Measurements from ENCODE around the gene POLR3C.
"Not testable (repeated sequence)": the region's sequence is repeated elsewhere in the genome, so short reads cannot be mapped to it uniquely, and the experiment has no call there.

The POLR3C gene

GRCh38 chr1:145826030-145826429 lies 2.0 kb downstream of the POLR3C start:
- TF ChIP-seq, protein P1, sequence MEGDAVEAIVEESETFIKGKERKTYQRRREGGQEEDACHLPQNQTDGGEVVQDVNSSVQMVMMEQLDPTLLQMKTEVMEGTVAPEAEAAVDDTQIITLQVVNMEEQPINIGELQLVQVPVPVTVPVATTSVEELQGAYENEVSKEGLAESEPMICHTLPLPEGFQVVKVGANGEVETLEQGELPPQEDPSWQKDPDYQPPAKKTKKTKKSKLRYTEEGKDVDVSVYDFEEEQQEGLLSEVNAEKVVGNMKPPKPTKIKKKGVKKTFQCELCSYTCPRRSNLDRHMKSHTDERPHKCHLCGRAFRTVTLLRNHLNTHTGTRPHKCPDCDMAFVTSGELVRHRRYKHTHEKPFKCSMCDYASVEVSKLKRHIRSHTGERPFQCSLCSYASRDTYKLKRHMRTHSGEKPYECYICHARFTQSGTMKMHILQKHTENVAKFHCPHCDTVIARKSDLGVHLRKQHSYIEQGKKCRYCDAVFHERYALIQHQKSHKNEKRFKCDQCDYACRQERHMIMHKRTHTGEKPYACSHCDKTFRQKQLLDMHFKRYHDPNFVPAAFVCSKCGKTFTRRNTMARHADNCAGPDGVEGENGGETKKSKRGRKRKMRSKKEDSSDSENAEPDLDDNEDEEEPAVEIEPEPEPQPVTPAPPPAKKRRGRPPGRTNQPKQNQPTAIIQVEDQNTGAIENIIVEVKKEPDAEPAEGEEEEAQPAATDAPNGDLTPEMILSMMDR (conservative IDR thresholded peaks at IDR 0.05; ENCODE audit: low read depth, low read length), result peak; percentile 46; the same call in 1 of the 2 replicates
- H3K79me2 ChIP-seq (ENCODE audit: insufficient read depth, low read depth), result peaks cover 39% of the 10 kb centered on the region
- peaks cover 37% of the 10 kb centered on the region for H3K36me3 ChIP-seq (ENCODE audit: insufficient read depth)
- H2AFZ ChIP-seq (ENCODE audit: low read depth), result no peak overlapping the region
- H3K4me3 ChIP-seq (IDR thresholded peaks at IDR 0.05; ENCODE audit: insufficient read depth, low read depth, low read length), result no peak overlapping the region
- no peak overlapping the region for H3K27ac ChIP-seq
- H3K9ac ChIP-seq, result no peak overlapping the region
- no peaks in the 10 kb centered on the region for H4K20me1 ChIP-seq (ENCODE audit: insufficient read depth)
- no peaks in the 10 kb centered on the region for H3K27me3 ChIP-seq (ENCODE audit: insufficient read depth, low read depth)
- H3K4me2 ChIP-seq, result peak overlapping the region; percentile 96; the same call in 1 of the 2 replicates
- H3K4me1 ChIP-seq (ENCODE audit: low read depth, poor library complexity, severe bottlenecking), result peaks cover 49% of the 10 kb centered on the region

- Histone ChIP-seq H2AFZ (ENCODE audit: low read depth) (no peak overlapping the region), H3K36me3 (ENCODE audit: insufficient read depth) (peaks cover 39% of the 10 kb centered on the region), H3K79me2 (ENCODE audit: insufficient read depth, low read depth) (peaks cover 33% of the 10 kb centered on the region), H3K27ac (peak overlapping the region; percentile 0; the same call in 1 of the 2 replicates), H3K9ac (no peak overlapping the region), H3K4me3 (IDR thresholded peaks at IDR 0.05; ENCODE audit: insufficient read depth, low read depth, low read length) (no peak overlapping the region), H3K4me2 (peak overlapping the region; percentile 1; the same call in 1 of the 2 replicates), H4K20me1 (ENCODE audit: insufficient read depth) (no peaks in the 10 kb centered on the region), H3K4me1 (ENCODE audit: low read depth, poor library complexity, severe bottlenecking) (peaks cover 45% of the 10 kb centered on the region), H3K27me3 (ENCODE audit: insufficient read depth, low read depth) (no peaks in the 10 kb centered on the region)
- TF ChIP-seq, protein P1 (conservative IDR thresholded peaks at IDR 0.05; ENCODE audit: low read depth, low read length), result no peak
Observed at GRCh38 chr1:145827966-145828365, 4.0 kb downstream of the POLR3C start.

GRCh38 chr1:145828367-145829026 lies 4.5 kb downstream of the POLR3C start:
- Histone ChIP-seq H3K9ac (no peak overlapping the region), H3K79me2 (ENCODE audit: insufficient read depth, low read depth) (peaks cover 33% of the 10 kb centered on the region), H3K4me2 (peak overlapping the region; percentile 1; the same call in 1 of the 2 replicates)

GRCh38 chr1:145830810-145831209 lies 6.8 kb downstream of the POLR3C start:
- H3K27ac ChIP-seq; H3K4me3 ChIP-seq (IDR thresholded peaks at IDR 0.05; ENCODE audit: insufficient read depth, low read depth, low read length); H3K27me3 ChIP-seq (ENCODE audit: insufficient read depth, low read depth); H3K4me2 ChIP-seq; H2AFZ ChIP-seq (ENCODE audit: low read depth); H4K20me1 ChIP-seq (ENCODE audit: insufficient read depth); H3K9ac ChIP-seq: not testable (repeated sequence)
- peaks cover 15% of the 10 kb centered on the region for H3K79me2 ChIP-seq (ENCODE audit: insufficient read depth, low read depth)
- peaks cover 58% of the 10 kb centered on the region for H3K36me3 ChIP-seq (ENCODE audit: insufficient read depth)
- peaks cover 33% of the 10 kb centered on the region for H3K4me1 ChIP-seq (ENCODE audit: low read depth, poor library complexity, severe bottlenecking)

More at GRCh38 chr1:145828367-145829026, 4.5 kb downstream of the POLR3C start:
- Histone ChIP-seq H4K20me1 (ENCODE audit: insufficient read depth) (no peaks in the 10 kb centered on the region), H2AFZ (ENCODE audit: low read depth) (no peak overlapping the region), H3K27me3 (ENCODE audit: insufficient read depth, low read depth) (no peaks in the 10 kb centered on the region), H3K4me3 (IDR thresholded peaks at IDR 0.05; ENCODE audit: insufficient read depth, low read depth, low read length) (no peak overlapping the region), H3K4me1 (ENCODE audit: low read depth, poor library complexity, severe bottlenecking) (peaks cover 45% of the 10 kb centered on the region), H3K36me3 (ENCODE audit: insufficient read depth) (peaks cover 45% of the 10 kb centered on the region), H3K27ac (peak overlapping the region; percentile 0; the same call in 1 of the 2 replicates)
- TF ChIP-seq, protein P1 (conservative IDR thresholded peaks at IDR 0.05; ENCODE audit: low read depth, low read length), result no peak

DNA sequence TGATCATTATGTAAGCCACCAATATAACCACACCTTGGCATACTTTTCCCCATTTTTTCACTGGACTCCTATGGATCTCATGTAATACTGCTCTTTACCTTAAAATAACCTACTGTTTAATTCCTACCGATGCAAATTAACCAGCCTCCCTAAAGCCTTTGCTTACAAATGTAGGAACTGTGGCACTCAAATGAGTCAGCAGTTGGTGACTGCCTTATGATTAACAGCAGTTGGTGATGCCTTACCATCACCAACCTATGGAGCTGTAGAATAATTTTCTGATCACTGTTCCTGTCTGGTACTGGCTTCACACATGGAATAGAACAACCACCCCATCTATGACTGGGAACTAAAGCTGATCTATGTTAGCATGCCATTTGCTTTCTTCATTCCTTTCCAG lies 13.7 kb downstream of the POLR3C start:
- Histone ChIP-seq H3K4me1 (ENCODE audit: low read depth, poor library complexity, severe bottlenecking) (no peaks in the 10 kb centered on the region), H3K79me2 (ENCODE audit: insufficient read depth, low read depth) (no peaks in the 10 kb centered on the region), H3K36me3 (ENCODE audit: insufficient read depth) (peaks cover 64% of the 10 kb centered on the region), H4K20me1 (ENCODE audit: insufficient read depth) (no peaks in the 10 kb centered on the region), H3K27me3 (ENCODE audit: insufficient read depth, low read depth) (no peaks in the 10 kb centered on the region), H3K9ac (no peak overlapping the region), H3K27ac (no peak overlapping the region), H3K4me2 (no peak overlapping the region), H2AFZ (ENCODE audit: low read depth) (no peak overlapping the region), H3K4me3 (IDR thresholded peaks at IDR 0.05; ENCODE audit: insufficient read depth, low read depth, low read length) (no peak overlapping the region)
- TF ChIP-seq, protein P1 (conservative IDR thresholded peaks at IDR 0.05; ENCODE audit: low read depth, low read length), result no peak

Data from KMS-11 (cell line).